DND-41 (cell line): ENCODE results near the gene DPRX.

Experiments
- ATAC-seq: fragments of 200-7000 bp; cut with Tn5 transposase; 3 replicates; pipeline ENCODE4 v1.9.1; 2021; ENCODE audit warnings: low read depth; ENCODE audit not compliant: insufficient read depth
- DNase-seq: peaks from one replicate; pipeline ENCODE4 v3.0.0-alpha.2; 2020
- H2AFZ ChIP-seq: 2 replicates; pipeline ENCODE4 v1.6.0; 2012; ENCODE audit warnings: low read depth, low read length
- H3K27ac ChIP-seq: 2 replicates; pipeline ENCODE4 v1.5.1; 2012; ENCODE audit warnings: low read length, inconsistent platforms
- H3K27me3 ChIP-seq: fragments of 200-600 bp; sonication (generic); 2 replicates; pipeline ENCODE4 v1.6.0; 2012; ENCODE audit warnings: low read length, mild to moderate bottlenecking, inconsistent platforms; ENCODE audit not compliant: insufficient read depth, poor library complexity
- H3K36me3 ChIP-seq: 2 replicates; pipeline ENCODE4 v1.5.1; 2012; ENCODE audit warnings: low read length, inconsistent platforms; ENCODE audit not compliant: insufficient read depth
- H3K4me1 ChIP-seq: 2 replicates; pipeline ENCODE4 v1.5.1; 2012; ENCODE audit warnings: mild to moderate bottlenecking, low read length; ENCODE audit not compliant: insufficient read depth
- H3K4me2 ChIP-seq: 2 replicates; pipeline ENCODE4 v1.6.0; 2012; ENCODE audit warnings: mild to moderate bottlenecking, moderate library complexity, low read length, inconsistent platforms; ENCODE audit not compliant: insufficient read depth
- H3K4me3 ChIP-seq, 2 experiments: fragments of 200-600 bp in 1 of 2; shearing (Covaris generic) in 1 of 2; 2 replicates each; pipeline ENCODE4 v1.5.1; 2012 to 2016; ENCODE audit warnings: inconsistent platforms in 2 of 2, low read length in 2 of 2, mild to moderate bottlenecking in 2 of 2, low read depth in 1 of 2, moderate library complexity in 1 of 2
- H3K79me2 ChIP-seq: 2 replicates; pipeline ENCODE4 v1.6.0; 2012; ENCODE audit warnings: low read length, inconsistent platforms; ENCODE audit not compliant: insufficient read depth
- H3K9ac ChIP-seq: 2 replicates; pipeline ENCODE4 v1.6.0; 2012; ENCODE audit warnings: low read depth, mild to moderate bottlenecking, inconsistent platforms, low read length, moderate library complexity
- H3K9me3 ChIP-seq: 2 replicates; pipeline ENCODE4 v1.5.1; 2012; ENCODE audit warnings: low read length, moderate library complexity, mild to moderate bottlenecking, inconsistent platforms; ENCODE audit not compliant: insufficient read depth, severe bottlenecking
- H4K20me1 ChIP-seq: 2 replicates; pipeline ENCODE4 v1.6.0; 2012; ENCODE audit warnings: low read length; ENCODE audit not compliant: insufficient read depth
- EZH2 ChIP-seq: IDR thresholded peaks from 3 replicates; pipeline ENCODE4 v1.6.1; 2012; ENCODE audit warnings: borderline replicate concordance, low read depth, mild to moderate bottlenecking, moderate library complexity, low read length, inconsistent platforms; ENCODE audit not compliant: severe bottlenecking
- TF ChIP-seq, protein P1 (sequence below): IDR thresholded peaks from 2 replicates; pipeline ENCODE4 v1.5.1; 2012; ENCODE audit warnings: borderline replicate concordance, low read length, moderate library complexity, mild to moderate bottlenecking; ENCODE audit not compliant: poor library complexity, severe bottlenecking; ENCODE audit errors: extremely low read depth

The DPRX gene

DNA sequence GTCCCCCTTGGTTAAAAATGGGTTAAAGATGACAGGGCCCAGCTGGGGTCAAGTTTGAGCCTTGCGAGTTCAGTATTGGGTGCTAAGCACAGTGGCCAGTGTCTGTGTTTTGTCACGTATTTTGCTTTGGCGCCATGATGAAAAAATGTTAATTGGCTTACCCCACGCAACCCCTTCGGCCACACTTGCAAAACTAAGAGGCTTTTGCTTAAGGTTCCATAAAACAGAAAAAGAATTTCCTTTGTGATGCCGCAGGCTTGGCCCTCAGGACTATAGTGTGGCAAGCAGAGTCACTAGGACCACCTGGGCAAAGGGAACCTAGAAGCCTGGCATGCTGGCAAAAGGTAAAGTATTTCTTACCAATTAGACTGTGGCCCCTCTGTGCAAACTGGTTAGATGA is 20.7 kb downstream of the DPRX start:
- Histone ChIP-seq H3K9ac (no peak overlapping the region), H3K4me2 (no peak overlapping the region), H3K27me3 (no peaks in the 10 kb centered on the region), H3K79me2 (no peaks in the 10 kb centered on the region), H3K36me3 (no peaks in the 10 kb centered on the region), H3K4me1 (no peaks in the 10 kb centered on the region), H3K4me3 (no peak overlapping the region), H2AFZ (no peak overlapping the region), H4K20me1 (no peaks in the 10 kb centered on the region), H3K9me3 (peaks cover 40% of the 10 kb centered on the region), H3K27ac (no peak overlapping the region)
- TF ChIP-seq, protein P1, sequence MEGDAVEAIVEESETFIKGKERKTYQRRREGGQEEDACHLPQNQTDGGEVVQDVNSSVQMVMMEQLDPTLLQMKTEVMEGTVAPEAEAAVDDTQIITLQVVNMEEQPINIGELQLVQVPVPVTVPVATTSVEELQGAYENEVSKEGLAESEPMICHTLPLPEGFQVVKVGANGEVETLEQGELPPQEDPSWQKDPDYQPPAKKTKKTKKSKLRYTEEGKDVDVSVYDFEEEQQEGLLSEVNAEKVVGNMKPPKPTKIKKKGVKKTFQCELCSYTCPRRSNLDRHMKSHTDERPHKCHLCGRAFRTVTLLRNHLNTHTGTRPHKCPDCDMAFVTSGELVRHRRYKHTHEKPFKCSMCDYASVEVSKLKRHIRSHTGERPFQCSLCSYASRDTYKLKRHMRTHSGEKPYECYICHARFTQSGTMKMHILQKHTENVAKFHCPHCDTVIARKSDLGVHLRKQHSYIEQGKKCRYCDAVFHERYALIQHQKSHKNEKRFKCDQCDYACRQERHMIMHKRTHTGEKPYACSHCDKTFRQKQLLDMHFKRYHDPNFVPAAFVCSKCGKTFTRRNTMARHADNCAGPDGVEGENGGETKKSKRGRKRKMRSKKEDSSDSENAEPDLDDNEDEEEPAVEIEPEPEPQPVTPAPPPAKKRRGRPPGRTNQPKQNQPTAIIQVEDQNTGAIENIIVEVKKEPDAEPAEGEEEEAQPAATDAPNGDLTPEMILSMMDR = no peak
- no peak for TF ChIP-seq EZH2
- DNase-seq (no peak), ATAC-seq (no peak)

DNA sequence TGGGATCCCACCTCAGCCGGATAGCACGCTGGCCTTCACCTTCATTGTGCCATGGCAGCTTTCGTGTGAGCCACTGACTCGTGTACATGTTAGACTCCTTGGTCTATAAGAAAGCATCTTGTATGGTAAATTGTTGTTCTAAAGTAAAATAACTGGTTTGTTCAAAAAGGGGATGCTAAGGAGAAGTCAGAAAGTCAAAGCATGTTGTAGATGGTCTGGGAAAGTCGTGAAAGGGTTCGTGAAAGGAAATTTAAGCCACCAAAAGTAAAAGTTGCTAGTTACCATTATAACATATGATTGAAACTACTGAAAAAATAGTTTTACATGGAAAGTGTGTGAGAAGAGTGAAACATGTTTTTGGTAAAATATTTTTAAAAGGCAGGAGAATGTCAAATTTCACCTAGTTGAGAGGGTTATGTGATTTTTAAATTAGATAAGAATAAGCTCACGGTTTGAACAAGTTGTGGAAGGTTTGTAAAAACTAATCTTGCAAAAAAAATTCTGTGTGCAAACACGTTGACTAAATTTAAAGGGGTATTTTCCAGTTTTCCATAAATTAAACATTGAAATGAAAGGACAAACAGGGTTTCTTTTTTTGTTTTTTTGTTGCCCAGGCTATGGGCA is 23.4 kb downstream of the DPRX start:
- Histone ChIP-seq H3K36me3 (no peaks in the 10 kb centered on the region), H3K79me2 (no peaks in the 10 kb centered on the region), H3K9me3 (peaks cover 23% of the 10 kb centered on the region), H3K9ac (no peak overlapping the region), H2AFZ (no peak overlapping the region), H3K4me1 (no peaks in the 10 kb centered on the region), H3K27ac (no peak overlapping the region), H3K4me2 (no peak overlapping the region), H3K4me3 (no peak overlapping the region), H3K27me3 (no peaks in the 10 kb centered on the region), H4K20me1 (no peaks in the 10 kb centered on the region)
- TF ChIP-seq, protein P1 = no peak
- no peak for TF ChIP-seq EZH2
- ATAC-seq = no peak
- no peak for DNase-seq

DNA sequence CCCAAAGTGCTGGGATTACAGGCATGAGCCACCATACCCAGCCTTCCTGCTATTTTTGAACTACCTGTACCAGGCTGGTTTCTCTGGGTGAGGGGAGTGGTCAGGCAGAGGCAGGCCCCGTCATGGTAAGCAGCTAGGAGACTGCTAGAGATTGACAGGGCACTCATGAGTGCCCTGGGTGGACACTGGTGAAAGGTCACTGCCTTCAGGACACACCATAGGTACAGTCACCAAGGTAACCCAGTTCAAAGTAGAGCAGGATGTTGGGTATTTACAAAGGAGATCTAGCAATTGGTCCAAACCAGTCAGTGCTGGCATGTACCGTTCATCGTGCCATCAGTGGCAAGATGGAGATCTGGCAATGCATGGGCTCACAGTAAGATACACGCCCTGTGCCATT is 25.5 kb downstream of the DPRX start:
- Histone ChIP-seq H3K27ac (no peak overlapping the region), H4K20me1 (no peaks in the 10 kb centered on the region), H3K36me3 (no peaks in the 10 kb centered on the region), H3K4me1 (no peaks in the 10 kb centered on the region), H2AFZ (no peak overlapping the region), H3K27me3 (no peaks in the 10 kb centered on the region), H3K9me3 (peaks cover 18% of the 10 kb centered on the region), H3K9ac (no peak overlapping the region), H3K4me3 (no peak overlapping the region), H3K4me2 (no peak overlapping the region), H3K79me2 (no peaks in the 10 kb centered on the region)
- ATAC-seq = no peak
- TF ChIP-seq, protein P1 = no peak
- TF ChIP-seq EZH2 = no peak
- no peak for DNase-seq
